Skin epidermis (tissue), 12 donors: ENCODE data around the gene PPP2R3B.
"Not testable (repeated sequence)": the region's sequence is repeated elsewhere in the genome, so short reads cannot be mapped to it uniquely, and the experiment has no call there.

Source experiments
- H3K27ac ChIP-seq, 21 experiments: fragments of 200-600 bp; sonication (generic) in 11 of 21; one replicate each; pipeline ENCODE4 v1.5.0; 2020; ENCODE audit warnings: mild to moderate bottlenecking in 3 of 21, inconsistent platforms in 2 of 21, moderate library complexity in 2 of 21
- H3K4me3 ChIP-seq, 7 experiments: fragments of 200-600 bp; sonication (generic) in 2 of 7; one replicate each; pipeline ENCODE4 v1.5.0; 2020; ENCODE audit warnings: inconsistent platforms in 2 of 7, mild to moderate bottlenecking in 2 of 7, moderate library complexity in 1 of 7

Gene PPP2R3B

GRCh38 chrX:330141-330725 is 56.5 kb downstream of the PPP2R3B start:
- H3K4me3 ChIP-seq, H3K27ac ChIP-seq: not testable (repeated sequence)

GRCh38 chrX:329291-329910 is 57.3 kb downstream of the PPP2R3B start:
- H3K4me3 ChIP-seq: no peak overlapping the region
- H3K27ac ChIP-seq: no peak overlapping the region

GRCh38 chrX:327660-328126 is 59.0 kb downstream of the PPP2R3B start:
- H3K4me3 ChIP-seq: no peak overlapping the region
- no peak overlapping the region for H3K27ac ChIP-seq

- not testable (repeated sequence) for H3K4me3 ChIP-seq, H3K27ac ChIP-seq
These were observed 62.0 kb downstream of the PPP2R3B start for GRCh38 chrX:324664-325063.

- H3K4me3 ChIP-seq: no peak overlapping the region
- H3K27ac ChIP-seq: no peak overlapping the region
These were observed 62.7 kb downstream of the PPP2R3B start for GRCh38 chrX:323721-324628.

GRCh38 chrX:320126-320783 is 66.5 kb downstream of the PPP2R3B start:
- Histone ChIP-seq H3K4me3 (peak overlapping the region; percentile 76 to 99 (median 88)), H3K27ac (peak overlapping the region in 19 of 21 experiments; percentile 70 to 99 (median 96))

- peak overlapping the region; percentile 76 to 99 (median 88) for H3K4me3 ChIP-seq
- peak overlapping the region; percentile 70 to 99 (median 96) for H3K27ac ChIP-seq
These were observed 67.1 kb downstream of the PPP2R3B start for GRCh38 chrX:319579-320125.

- Histone ChIP-seq H3K4me3 (peak within 1 kb of the TSS; percentile 76 to 99 (median 88)), H3K27ac (peak within 1 kb of the TSS; percentile 70 to 99 (median 96))
These were observed 67.7 kb downstream of the PPP2R3B start, which contains the start of gene GTPBP6 for GRCh38 chrX:318739-319578. TSS of gene GTPBP6 (minus strand) at chrX:318796. CDS start at chrX:318787, 9 bp downstream.

GRCh38 chrX:318068-318738 is 68.5 kb downstream of the PPP2R3B start:
- Histone ChIP-seq H3K4me3 (peak overlapping the region; percentile 69 to 94 (median 87)), H3K27ac (peak overlapping the region; percentile 66 to 99 (median 94))

- peak overlapping the region; percentile 69 to 94 (median 87) for H3K4me3 ChIP-seq
- H3K27ac ChIP-seq: peak overlapping the region in 11 of 21 experiments; percentile 37 to 99 (median 95)
These were observed 69.2 kb downstream of the PPP2R3B start for GRCh38 chrX:317424-318067.

- Histone ChIP-seq H3K27ac (peak overlapping the region in 1 of 21 experiments; percentile 37), H3K4me3 (peak overlapping the region in 1 of 7 experiments; percentile 69)
These were observed 70.1 kb downstream of the PPP2R3B start for GRCh38 chrX:316351-317325.

GRCh38 chrX:314781-315595 is 71.7 kb downstream of the PPP2R3B start:
- Histone ChIP-seq H3K27ac (no peak overlapping the region), H3K4me3 (no peak overlapping the region)

GRCh38 chrX:314049-314448 is 72.7 kb downstream of the PPP2R3B start:
- Histone ChIP-seq H3K4me3 (no peak overlapping the region), H3K27ac (no peak overlapping the region)

GRCh38 chrX:313546-313945 is 73.2 kb downstream of the PPP2R3B start:
- H3K4me3 ChIP-seq: no peak overlapping the region
- no peak overlapping the region for H3K27ac ChIP-seq

- Histone ChIP-seq H3K27ac (no peak overlapping the region), H3K4me3 (no peak overlapping the region)
These were observed 73.9 kb downstream of the PPP2R3B start for GRCh38 chrX:312621-313331.
